HepG2 (cell line): Measurements from ENCODE around the gene GDF15. TPM values are rescaled to one million over a fixed set of nuclear protein-coding genes. Genes with fewer than 3 reads are reported as not detected.

Source experiments
- CREB1 ChIP-seq, 2 experiments: fragments of 450-650 bp in 1 of 2; IDR thresholded peaks; 2 replicates each; pipeline ENCODE4 v1.6.1; 2016 to 2017; ENCODE audit warnings: control low read depth in 1 of 2, mild to moderate bottlenecking in 1 of 2, missing compliant biosample characterization in 1 of 2, missing genetic modification characterization in 1 of 2
- FOXA3 ChIP-seq: IDR thresholded peaks from 2 replicates; pipeline ENCODE4 v1.6.1; 2016; ENCODE audit warnings: missing genetic modification reagents, missing compliant biosample characterization
- GATAD2A ChIP-seq: IDR thresholded peaks from 2 replicates; pipeline ENCODE4 v1.6.1; 2016
- HOMEZ ChIP-seq: IDR thresholded peaks from 2 replicates; pipeline ENCODE4 v1.6.1; 2016; ENCODE audit warnings: low read depth
- JUNB ChIP-seq: sonication (generic); formaldehyde crosslinking; IDR thresholded peaks from 2 replicates; pipeline ENCODE4 v1.8.0; 2022; ENCODE audit warnings: missing genetic modification reagents, mild to moderate bottlenecking, borderline replicate concordance
- KDM2A ChIP-seq: sonication (generic); formaldehyde crosslinking; IDR thresholded peaks from 2 replicates; pipeline ENCODE4 v1.4.0; 2020; ENCODE audit warnings: low read depth, missing genetic modification reagents, borderline replicate concordance
- NPAS2 ChIP-seq: sonication (generic); formaldehyde crosslinking; IDR thresholded peaks from 2 replicates; pipeline ENCODE4 v1.8.0; 2022; ENCODE audit warnings: mild to moderate bottlenecking, missing genetic modification reagents, borderline replicate concordance
- NR2F2 ChIP-seq: IDR thresholded peaks from 2 replicates; pipeline ENCODE4 v1.6.1; 2012; ENCODE audit warnings: low read depth, inconsistent platforms, borderline replicate concordance
- PHF8 ChIP-seq: sonication (generic); formaldehyde crosslinking; IDR thresholded peaks from 2 replicates; pipeline ENCODE4 v1.5.0; 2020; ENCODE audit warnings: missing genetic modification reagents
- SNRNP70 ChIP-seq: fragments of 200-400 bp; formaldehyde crosslinking; IDR thresholded peaks from 2 replicates; pipeline ENCODE4 v1.6.1; 2017; ENCODE audit warnings: mild to moderate bottlenecking, low read depth, low read length, moderate library complexity
- TOPORS ChIP-seq: sonication (generic); formaldehyde crosslinking; IDR thresholded peaks from 2 replicates; pipeline ENCODE4 v1.8.0; 2023; ENCODE audit warnings: mild to moderate bottlenecking, missing genetic modification reagents
- ZBTB3 ChIP-seq: sonication (generic); formaldehyde crosslinking; IDR thresholded peaks from 2 replicates; pipeline ENCODE4 v1.4.0; 2020; ENCODE audit warnings: low read depth, mild to moderate bottlenecking, moderate library complexity, missing genetic modification reagents, borderline replicate concordance
- ZFP82 ChIP-seq: sonication (generic); formaldehyde crosslinking; IDR thresholded peaks from 2 replicates; pipeline ENCODE4 v1.5.1; 2020; ENCODE audit warnings: mild to moderate bottlenecking, missing genetic modification reagents, borderline replicate concordance
- ZNF552 ChIP-seq: sonication (generic); formaldehyde crosslinking; IDR thresholded peaks from 2 replicates; pipeline ENCODE4 v1.9.0; 2022; ENCODE audit warnings: missing genetic modification reagents, mild to moderate bottlenecking, borderline replicate concordance
- ZNF572 ChIP-seq: sonication (generic); formaldehyde crosslinking; IDR thresholded peaks from 2 replicates; pipeline ENCODE4 v1.5.1; 2020; ENCODE audit warnings: mild to moderate bottlenecking, missing genetic modification reagents
- ZNF7 ChIP-seq: IDR thresholded peaks from 2 replicates; pipeline ENCODE4 v1.6.1; 2016; ENCODE audit warnings: missing biosample characterization, missing genetic modification reagents
- ZNF713 ChIP-seq: sonication (generic); formaldehyde crosslinking; IDR thresholded peaks from 2 replicates; pipeline ENCODE4 v1.4.0; 2020; ENCODE audit warnings: mild to moderate bottlenecking, missing genetic modification reagents
- ZZZ3 ChIP-seq: sonication (generic); formaldehyde crosslinking; IDR thresholded peaks from 2 replicates; pipeline ENCODE4 v1.4.0; 2020; ENCODE audit warnings: missing genetic modification reagents, mild to moderate bottlenecking, borderline replicate concordance
- polyA plus RNA-seq, 8 experiments: library from polyadenylated mRNA; depleted of rRNA in 3 of 8; stranded (reverse) in 7 of 8; unstranded in 1 of 8; fragments of >200 nt; fragmentation: Illumina TruSeq in 4 of 8; extraction: Trizol in 4 of 8; gene quantifications; 2 replicates each; pipeline versions ENCODE4 v1.2.1 to v1.2.3, GENCODE V29; 2011 to 2016; ENCODE audit warnings: low read depth in 4 of 8, missing spikeins in 1 of 8, mixed read lengths in 1 of 8; ENCODE audit not compliant: insufficient read depth in 1 of 8
- total RNA-seq, 5 experiments: library from RNA; depleted of rRNA; stranded (reverse); fragments of >200 nt; fragmentation: Illumina TruSeq; extraction: Trizol; gene quantifications; 2 replicates each; pipeline ENCODE4 v1.2.3, GENCODE V29; 2016; ENCODE audit warnings: low read depth in 1 of 5
- TF ChIP-seq, protein P1 (sequence below): sonication (generic); formaldehyde crosslinking; IDR thresholded peaks from 2 replicates; pipeline ENCODE4 v1.4.0; 2020; ENCODE audit warnings: mild to moderate bottlenecking, low read depth, missing genetic modification reagents
- TF ChIP-seq, protein P2 (sequence below): sonication (generic); formaldehyde crosslinking; IDR thresholded peaks from 2 replicates; pipeline ENCODE4 v1.5.1; 2020; ENCODE audit warnings: missing genetic modification reagents, mild to moderate bottlenecking, borderline replicate concordance
- TF ChIP-seq, protein P3 (sequence below): sonication (generic); formaldehyde crosslinking; IDR thresholded peaks from 2 replicates; pipeline ENCODE4 v1.9.0; 2022; ENCODE audit warnings: missing genetic modification reagents, mild to moderate bottlenecking, borderline replicate concordance

GDF15 gene
- total and polyA plus RNA-seq, 2 of the 13 experiments (the other 11 are each of a cell fraction or from before 2014, with no cell fraction given): 146 to 422 TPM

DNA sequence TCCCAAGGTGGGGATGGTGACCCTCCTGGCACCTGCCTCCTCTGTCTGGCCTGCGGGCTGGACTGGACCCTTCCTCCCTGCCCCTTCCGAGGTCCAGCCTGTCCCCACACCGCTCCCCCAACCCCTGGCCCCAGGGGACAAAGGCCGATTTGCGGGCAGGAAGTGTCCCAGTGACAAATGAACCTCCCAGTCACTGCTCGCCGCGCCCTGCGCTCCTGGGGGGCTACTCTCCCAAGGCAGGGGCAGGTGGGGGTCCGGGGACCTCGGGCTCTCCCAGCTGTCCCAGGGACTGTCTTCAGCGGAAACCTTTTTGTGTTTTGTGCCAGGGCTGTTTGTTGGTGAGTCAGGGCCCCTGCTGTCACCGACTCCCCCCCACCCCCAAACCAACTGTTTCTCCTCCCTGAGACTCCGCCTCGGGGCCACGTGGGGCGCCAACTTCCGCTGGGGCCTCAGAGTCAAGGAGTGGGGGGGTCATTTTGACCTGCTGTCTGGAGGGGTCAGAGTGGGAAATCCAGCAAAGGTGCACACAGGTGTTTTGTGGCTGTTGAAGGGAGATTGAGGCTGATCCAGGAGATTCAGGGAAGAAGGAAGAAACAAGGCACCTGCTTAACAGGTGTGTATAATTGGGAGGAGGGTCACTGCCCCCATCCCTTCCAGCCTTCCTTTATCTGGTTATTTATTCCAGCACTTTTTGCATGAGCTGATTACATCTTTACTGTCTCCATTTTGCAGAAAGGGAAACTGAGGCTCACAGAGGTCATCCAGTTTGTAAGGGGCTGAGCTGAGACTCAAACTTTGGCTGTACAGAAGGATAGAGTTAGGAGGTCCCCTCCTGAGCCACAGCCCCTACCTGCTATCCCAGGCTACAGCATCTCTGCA is 44.7 kb upstream of the GDF15 start (continued):
- TF ChIP-seq, protein P1, sequence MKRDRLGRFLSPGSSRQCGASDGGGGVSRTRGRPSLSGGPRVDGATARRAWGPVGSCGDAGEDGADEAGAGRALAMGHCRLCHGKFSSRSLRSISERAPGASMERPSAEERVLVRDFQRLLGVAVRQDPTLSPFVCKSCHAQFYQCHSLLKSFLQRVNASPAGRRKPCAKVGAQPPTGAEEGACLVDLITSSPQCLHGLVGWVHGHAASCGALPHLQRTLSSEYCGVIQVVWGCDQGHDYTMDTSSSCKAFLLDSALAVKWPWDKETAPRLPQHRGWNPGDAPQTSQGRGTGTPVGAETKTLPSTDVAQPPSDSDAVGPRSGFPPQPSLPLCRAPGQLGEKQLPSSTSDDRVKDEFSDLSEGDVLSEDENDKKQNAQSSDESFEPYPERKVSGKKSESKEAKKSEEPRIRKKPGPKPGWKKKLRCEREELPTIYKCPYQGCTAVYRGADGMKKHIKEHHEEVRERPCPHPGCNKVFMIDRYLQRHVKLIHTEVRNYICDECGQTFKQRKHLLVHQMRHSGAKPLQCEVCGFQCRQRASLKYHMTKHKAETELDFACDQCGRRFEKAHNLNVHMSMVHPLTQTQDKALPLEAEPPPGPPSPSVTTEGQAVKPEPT (CRISPR knock-in tag): 0 out of 2 replicates have a peak, but pooled peaks have one; percentile 41
- TF ChIP-seq ZNF713 (CRISPR knock-in tag): no peak
- TF ChIP-seq ZNF552 (CRISPR knock-in tag): peak; percentile 64; the same call in 1 of the 2 replicates
- no peak for TF ChIP-seq NPAS2 (CRISPR knock-in tag)
- peak; percentile 47; the same call in 1 of the 2 replicates for TF ChIP-seq NR2F2
- TF ChIP-seq KDM2A (CRISPR knock-in tag): peak; percentile 72
- no peak for TF ChIP-seq JUNB
- TF ChIP-seq, protein P2, sequence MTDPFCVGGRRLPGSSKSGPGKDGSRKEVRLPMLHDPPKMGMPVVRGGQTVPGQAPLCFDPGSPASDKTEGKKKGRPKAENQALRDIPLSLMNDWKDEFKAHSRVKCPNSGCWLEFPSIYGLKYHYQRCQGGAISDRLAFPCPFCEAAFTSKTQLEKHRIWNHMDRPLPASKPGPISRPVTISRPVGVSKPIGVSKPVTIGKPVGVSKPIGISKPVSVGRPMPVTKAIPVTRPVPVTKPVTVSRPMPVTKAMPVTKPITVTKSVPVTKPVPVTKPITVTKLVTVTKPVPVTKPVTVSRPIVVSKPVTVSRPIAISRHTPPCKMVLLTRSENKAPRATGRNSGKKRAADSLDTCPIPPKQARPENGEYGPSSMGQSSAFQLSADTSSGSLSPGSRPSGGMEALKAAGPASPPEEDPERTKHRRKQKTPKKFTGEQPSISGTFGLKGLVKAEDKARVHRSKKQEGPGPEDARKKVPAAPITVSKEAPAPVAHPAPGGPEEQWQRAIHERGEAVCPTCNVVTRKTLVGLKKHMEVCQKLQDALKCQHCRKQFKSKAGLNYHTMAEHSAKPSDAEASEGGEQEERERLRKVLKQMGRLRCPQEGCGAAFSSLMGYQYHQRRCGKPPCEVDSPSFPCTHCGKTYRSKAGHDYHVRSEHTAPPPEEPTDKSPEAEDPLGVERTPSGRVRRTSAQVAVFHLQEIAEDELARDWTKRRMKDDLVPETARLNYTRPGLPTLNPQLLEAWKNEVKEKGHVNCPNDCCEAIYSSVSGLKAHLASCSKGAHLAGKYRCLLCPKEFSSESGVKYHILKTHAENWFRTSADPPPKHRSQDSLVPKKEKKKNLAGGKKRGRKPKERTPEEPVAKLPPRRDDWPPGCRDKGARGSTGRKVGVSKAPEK (CRISPR knock-in tag): no peak
- peak; percentile 54; the same call in 1 of the 2 replicates for TF ChIP-seq PHF8 (CRISPR knock-in tag)
- TF ChIP-seq, protein P3, sequence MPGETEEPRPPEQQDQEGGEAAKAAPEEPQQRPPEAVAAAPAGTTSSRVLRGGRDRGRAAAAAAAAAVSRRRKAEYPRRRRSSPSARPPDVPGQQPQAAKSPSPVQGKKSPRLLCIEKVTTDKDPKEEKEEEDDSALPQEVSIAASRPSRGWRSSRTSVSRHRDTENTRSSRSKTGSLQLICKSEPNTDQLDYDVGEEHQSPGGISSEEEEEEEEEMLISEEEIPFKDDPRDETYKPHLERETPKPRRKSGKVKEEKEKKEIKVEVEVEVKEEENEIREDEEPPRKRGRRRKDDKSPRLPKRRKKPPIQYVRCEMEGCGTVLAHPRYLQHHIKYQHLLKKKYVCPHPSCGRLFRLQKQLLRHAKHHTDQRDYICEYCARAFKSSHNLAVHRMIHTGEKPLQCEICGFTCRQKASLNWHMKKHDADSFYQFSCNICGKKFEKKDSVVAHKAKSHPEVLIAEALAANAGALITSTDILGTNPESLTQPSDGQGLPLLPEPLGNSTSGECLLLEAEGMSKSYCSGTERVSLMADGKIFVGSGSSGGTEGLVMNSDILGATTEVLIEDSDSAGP (CRISPR knock-in tag): peak; percentile 46; the same call in 1 of the 2 replicates
- TF ChIP-seq SNRNP70: no peak
- no peak for TF ChIP-seq ZBTB3 (CRISPR knock-in tag)
- peak; percentile 33; the same call in 1 of the 2 replicates for TF ChIP-seq TOPORS
- TF ChIP-seq ZFP82: no peak
- TF ChIP-seq ZNF572 (CRISPR knock-in tag): no peak
- TF ChIP-seq FOXA3: peak; percentile 40; the same call in 1 of the 2 replicates
- no peak for TF ChIP-seq CREB1 (IDR thresholded peaks at IDR 0.05)
- no peak for TF ChIP-seq CREB1 (CRISPR knock-in tag; IDR thresholded peaks at IDR 0.05)
- TF ChIP-seq ZNF7 (CRISPR knock-in tag): no peak
- TF ChIP-seq ZZZ3 (CRISPR knock-in tag): no peak
- TF ChIP-seq GATAD2A (CRISPR knock-in tag): peak; percentile 64
- TF ChIP-seq HOMEZ (CRISPR knock-in tag): 0 out of 2 replicates have a peak, but pooled peaks have one; percentile 16
